H1 (cell line): Measurements from ENCODE around the gene CYB5R3. TPM values are rescaled to one million over a fixed set of nuclear protein-coding genes. Genes with fewer than 3 reads are reported as not detected.

Source experiments
- CTCF ChIA-PET: fragments of 300-600 bp; sonication (Branson Sonifier 250); formaldehyde crosslinking; loops from one replicate; lab custom pipeline; 2021; ENCODE audit not compliant: partially characterized antibody; lab: Charles Lee
- POLR2A ChIA-PET: fragments of 300-600 bp; sonication (Branson Sonifier 250); formaldehyde crosslinking; loops from one replicate; lab custom pipeline; 2021; ENCODE audit warnings: inconsistent platforms; ENCODE audit not compliant: partially characterized antibody; lab: Charles Lee
- DNase-seq, 2 experiments: peaks; one replicate each; pipeline versions ENCODE4 v3.0.0 to v3.0.0-alpha.2; 2010 to 2022; ENCODE audit warnings: low spot score in 2 of 2, low read depth in 1 of 2, mixed read lengths in 1 of 2
- FAIRE-seq: peaks from 2 replicates; lab custom pipeline; 2011; peaks lifted over from hg19 to GRCh38; lab: Jason Lieb, UNC
- H2AFZ ChIP-seq: 2 replicates; pipeline ENCODE4 v1.8.1; 2012; ENCODE audit warnings: low read length, inconsistent platforms
- H2AK5ac ChIP-seq: 2 replicates; pipeline ENCODE4 v1.6.1; 2013; ENCODE audit warnings: low read depth, low read length
- H2BK120ac ChIP-seq: replicated peaks from 2 replicates; pipeline ENCODE3; 2013; ENCODE audit warnings: low read depth, low read length, inconsistent platforms
- H2BK12ac ChIP-seq: 2 replicates; pipeline ENCODE4 v1.6.1; 2013; ENCODE audit warnings: low read depth, low read length
- H2BK15ac ChIP-seq: 2 replicates; pipeline ENCODE4 v1.6.1; 2013; ENCODE audit warnings: low read length
- H2BK20ac ChIP-seq: 2 replicates; pipeline ENCODE4 v1.6.1; 2013; ENCODE audit warnings: low read length
- H2BK5ac ChIP-seq: 2 replicates; pipeline ENCODE4 v1.6.1; 2013; ENCODE audit warnings: low read depth, low read length
- H3K14ac ChIP-seq: 2 replicates; pipeline ENCODE4 v1.6.1; 2013; ENCODE audit warnings: inconsistent platforms; ENCODE audit not compliant: insufficient read length
- H3K18ac ChIP-seq: 2 replicates; pipeline ENCODE4 v1.6.1; 2013; ENCODE audit warnings: low read length; ENCODE audit errors: extremely low read depth
- H3K23ac ChIP-seq: 2 replicates; pipeline ENCODE4 v1.6.1; 2013; ENCODE audit warnings: inconsistent platforms; ENCODE audit not compliant: insufficient read length
- H3K23me2 ChIP-seq: 2 replicates; pipeline ENCODE4 v1.6.1; 2013; ENCODE audit warnings: low read depth, low read length
- H3K27ac ChIP-seq: 2 replicates; pipeline ENCODE4 v1.6.1; 2011; ENCODE audit warnings: low read depth, low read length, inconsistent platforms
- H3K27me3 ChIP-seq, 4 experiments: replicated peaks in 1 of 4; 1 replicate in 1 of 4; 2 replicates in 3 of 4; pipeline versions ENCODE4 v1.6.1 to v1.8.1; 2011 to 2013; ENCODE audit warnings: low read length in 3 of 4, mild to moderate bottlenecking in 3 of 4, inconsistent platforms in 2 of 4, mixed read lengths in 2 of 4, moderate library complexity in 1 of 4; ENCODE audit not compliant: control insufficient read depth in 3 of 4, insufficient read depth in 3 of 4; ENCODE audit errors: extremely low read depth in 1 of 4
- H3K36me3 ChIP-seq, 4 experiments: 2 replicates each; pipeline versions ENCODE4 v1.6.1 to v1.8.1; 2011 to 2013; ENCODE audit warnings: mild to moderate bottlenecking in 4 of 4, low read length in 3 of 4, moderate library complexity in 2 of 4, control low read depth in 1 of 4, inconsistent platforms in 1 of 4; ENCODE audit not compliant: insufficient read depth in 4 of 4, control insufficient read depth in 2 of 4
- H3K4ac ChIP-seq: replicated peaks from 2 replicates; pipeline ENCODE3; 2013; ENCODE audit warnings: low read length, low read depth, mixed read lengths, inconsistent platforms; ENCODE audit not compliant: insufficient read length
- H3K4me1 ChIP-seq, 4 experiments: replicated peaks in 1 of 4; 1 replicate in 1 of 4; 2 replicates in 3 of 4; pipeline versions ENCODE4 v1.6.1 to v1.8.1; 2011 to 2013; ENCODE audit warnings: low read length in 3 of 4, inconsistent platforms in 2 of 4, mixed read lengths in 1 of 4; ENCODE audit not compliant: insufficient read depth in 4 of 4, control insufficient read depth in 3 of 4
- H3K4me2 ChIP-seq, 2 experiments: 2 replicates each; pipeline versions ENCODE4 v1.6.1 to v1.8.1; 2011 to 2013; ENCODE audit warnings: low read depth in 2 of 2, low read length in 2 of 2, control low read depth in 1 of 2, inconsistent platforms in 1 of 2, mild to moderate bottlenecking in 1 of 2; ENCODE audit not compliant: insufficient read depth in 1 of 2
- H3K4me3 ChIP-seq, 4 experiments: fragments of 200-600, 300-600 bp in 1 of 4; sonication (generic), shearing (Covaris generic), sonication (Bioruptor Twin) in 1 of 4; 2 replicates each; pipeline versions ENCODE4 v1.5.1 to v1.8.1; 2011 to 2016; ENCODE audit warnings: low read length in 4 of 4, low read depth in 3 of 4, control low read depth in 2 of 4, inconsistent platforms in 2 of 4, mild to moderate bottlenecking in 2 of 4, mixed read lengths in 1 of 4, moderate library complexity in 1 of 4; ENCODE audit not compliant: insufficient read depth in 2 of 4; ENCODE audit errors: extremely low read depth in 1 of 4
- H3K56ac ChIP-seq: replicated peaks from 2 replicates; pipeline ENCODE3; 2013; ENCODE audit warnings: low read depth, mild to moderate bottlenecking, mixed read lengths, low read length, inconsistent platforms; ENCODE audit not compliant: insufficient read length
- H3K79me1 ChIP-seq: 2 replicates; pipeline ENCODE4 v1.6.1; 2013; ENCODE audit warnings: low read depth, low read length, control low read depth
- H3K79me2 ChIP-seq, 2 experiments: 2 replicates each; pipeline versions ENCODE4 v1.6.1 to v1.8.1; 2012 to 2013; ENCODE audit warnings: low read length in 2 of 2, mild to moderate bottlenecking in 2 of 2, inconsistent platforms in 1 of 2; ENCODE audit not compliant: insufficient read depth in 2 of 2, control insufficient read depth in 1 of 2
- H3K9ac ChIP-seq, 4 experiments: replicated peaks in 1 of 4; 1 replicate in 1 of 4; 2 replicates in 3 of 4; pipeline versions ENCODE4 v1.6.1 to v1.8.1; 2011 to 2013; ENCODE audit warnings: low read depth in 3 of 4, low read length in 3 of 4, control low read depth in 2 of 4, mild to moderate bottlenecking in 2 of 4, moderate library complexity in 2 of 4, inconsistent platforms in 1 of 4; ENCODE audit errors: extremely low read depth in 1 of 4
- H3K9me3 ChIP-seq, 2 experiments: 2 replicates each; pipeline versions ENCODE4 v1.6.1 to v1.8.1; 2012 to 2013; ENCODE audit warnings: mild to moderate bottlenecking in 2 of 2, moderate library complexity in 2 of 2, control low read depth in 1 of 2, inconsistent platforms in 1 of 2, low read depth in 1 of 2, low read length in 1 of 2, mixed read lengths in 1 of 2; ENCODE audit not compliant: insufficient read depth in 2 of 2
- H4K20me1 ChIP-seq, 2 experiments: replicated peaks in 1 of 2; 2 replicates each; pipeline versions ENCODE3 to v1.8.1; 2011 to 2013; ENCODE audit warnings: inconsistent platforms in 2 of 2, low read length in 2 of 2, mild to moderate bottlenecking in 1 of 2; ENCODE audit not compliant: insufficient read depth in 2 of 2, control insufficient read depth in 1 of 2
- H4K5ac ChIP-seq: 2 replicates; pipeline ENCODE4 v1.6.1; 2013; ENCODE audit warnings: low read length, low read depth, mixed read lengths, inconsistent platforms; ENCODE audit not compliant: insufficient read length
- H4K8ac ChIP-seq: 2 replicates; pipeline ENCODE4 v1.8.0; 2013; ENCODE audit warnings: mild to moderate bottlenecking, moderate library complexity, low read length, inconsistent platforms; ENCODE audit not compliant: insufficient read depth; ENCODE audit errors: extremely low read depth
- H4K91ac ChIP-seq: replicated peaks from 2 replicates; pipeline ENCODE3; 2013; ENCODE audit warnings: low read length, mixed read lengths, inconsistent platforms; ENCODE audit not compliant: insufficient read length
- ASH2L ChIP-seq: fragments of 200-600, 300-600 bp; sonication (generic); IDR thresholded peaks from one replicate; pipeline ENCODE4 v1.7.1; 2017; ENCODE audit warnings: low read length
- BCL11A ChIP-seq, 2 experiments: IDR thresholded peaks; one replicate each; pipeline ENCODE4 v1.6.1; 2011; ENCODE audit warnings: low read depth in 2 of 2, low read length in 2 of 2, mild to moderate bottlenecking in 2 of 2
- BRCA1 ChIP-seq: IDR thresholded peaks from 2 replicates; pipeline ENCODE4 v1.6.1; 2012; ENCODE audit warnings: low read depth, low read length, improper control_type of control experiment
- CTBP2 ChIP-seq: IDR thresholded peaks from 2 replicates; pipeline ENCODE4 v1.7.0; 2011; ENCODE audit warnings: borderline replicate concordance, mild to moderate bottlenecking, moderate library complexity, mixed read lengths, low read length; ENCODE audit not compliant: insufficient read depth, insufficient read length
- HDAC2 ChIP-seq, 2 experiments: fragments of 300-600 bp in 1 of 2; sonication (generic) in 1 of 2; IDR thresholded peaks; 2 replicates each; pipeline ENCODE4 v1.6.1; 2011 to 2012; ENCODE audit warnings: low read depth in 2 of 2, low read length in 2 of 2, mild to moderate bottlenecking in 2 of 2, moderate library complexity in 2 of 2, borderline replicate concordance in 1 of 2, inconsistent platforms in 1 of 2
- POLR2AphosphoS5 ChIP-seq: IDR thresholded peaks from 2 replicates; pipeline ENCODE4 v1.6.1; 2011; ENCODE audit warnings: low read depth, low read length
- SIX5 ChIP-seq: IDR thresholded peaks from 2 replicates; pipeline ENCODE4 v1.6.1; 2011; ENCODE audit warnings: mild to moderate bottlenecking, low read depth, low read length
- TBP ChIP-seq: IDR thresholded peaks from 2 replicates; pipeline ENCODE4 v1.6.1; 2011; ENCODE audit warnings: low read depth, low read length, improper control_type of control experiment
- WGBS, 2 experiments: shearing (Covaris generic) in 1 of 2; methylation state at CpG; one replicate each; pipeline versions ENCODE4 v1.1.6 to v1.1.7; 2013 to 2015; ENCODE audit warnings: low lambda C conversion rate in 2 of 2, mixed read lengths in 2 of 2, inconsistent platforms in 1 of 2, low coverage in 1 of 2, missing lambda C conversion rate in 1 of 2; ENCODE audit not compliant: insufficient replicate concordance in 2 of 2, insufficient coverage in 1 of 2, insufficient read length in 1 of 2; ENCODE audit errors: extremely low coverage in 1 of 2, missing lambda C conversion rate in 1 of 2; 5-methylcytosine and 5-hydroxymethylcytosine counted together
- polyA plus RNA-seq, 7 experiments: library from polyadenylated mRNA; depleted of rRNA in 3 of 7; stranded (reverse) in 5 of 7; unstranded in 2 of 7; fragments of >200 nt in 5 of 7; fragments of 200-250 nt in 2 of 7; gene quantifications; 1 replicate in 5 of 7; 2 replicates in 1 of 7; 4 replicates in 1 of 7; pipeline versions ENCODE4 v1.2.1 to v1.2.3, GENCODE V29; 2011 to 2013; ENCODE audit warnings: missing spikeins in 2 of 7, mixed read lengths in 2 of 7
- total RNA-seq: library from RNA; stranded (reverse); fragmentation: NEBNext Ultra II Directional; extraction: Animal tissue kit (Norgen Biotek cat#: 25700); gene quantifications from 2 replicates; pipeline ENCODE4 v1.2.1, GENCODE V29; 2021

Gene CYB5R3
- total and polyA plus RNA-seq, 2 of the 8 experiments (the other 6 are each of a cell fraction or from before 2014, with no cell fraction given), result 75.3 to 113 TPM

DNA sequence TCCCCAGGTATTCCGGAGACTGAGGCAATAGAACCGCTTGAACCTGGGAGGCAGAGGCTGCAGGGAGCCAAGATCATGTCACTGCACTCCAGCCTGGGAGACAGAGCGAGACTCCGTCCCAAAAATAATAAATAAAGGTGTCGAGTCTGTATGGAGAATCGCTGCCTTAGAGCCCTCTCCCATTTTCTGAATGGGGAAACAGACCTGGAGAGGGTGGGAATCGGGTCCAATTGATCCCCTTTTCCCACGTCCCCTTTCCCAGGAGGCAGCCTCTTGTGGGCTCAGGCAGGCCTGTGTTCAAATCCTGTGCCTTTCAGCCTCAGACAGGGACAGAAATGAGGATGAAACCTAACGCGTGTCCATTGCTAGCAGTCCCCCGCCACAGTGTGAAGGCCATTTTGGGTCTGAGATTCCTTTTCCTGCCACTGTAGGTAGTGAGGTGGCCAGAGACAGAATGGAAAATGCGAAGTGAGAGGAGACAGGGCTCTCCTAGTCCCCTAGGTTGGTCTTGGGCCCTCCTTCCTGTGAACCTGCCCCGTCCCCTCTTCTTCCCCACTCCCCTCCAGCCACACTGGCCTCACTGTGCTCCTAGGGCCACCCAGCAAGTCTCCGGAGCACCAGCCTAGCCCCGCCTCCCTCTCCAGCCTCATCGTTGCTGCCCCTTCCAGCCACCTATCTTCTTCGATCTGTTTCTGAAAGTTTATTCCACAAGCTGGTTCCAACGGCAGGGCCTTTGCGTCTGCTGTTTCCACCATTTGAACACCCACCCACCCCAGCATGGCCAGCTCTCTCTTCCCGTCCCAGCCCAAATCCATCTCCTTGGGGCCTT, 31.8 kb downstream of the CYB5R3 start:
- Histone ChIP-seq H3K36me3 (peaks cover 0 to 3% (median 0%) of the 10 kb centered on the region in 4 experiments; a peak in 4 of 8 replicates), H3K9ac (no peak overlapping the region; a peak in 1 of 7 replicates), H3K79me2 (peaks cover 15 to 19% of the 10 kb centered on the region in 2 experiments), H2BK12ac (0 out of 2 replicates have a peak overlapping the region, but pooled peaks have one; percentile 39), H2BK15ac (no peak overlapping the region), H3K56ac (peak overlapping the region; percentile 10), H3K4me3 (no peak overlapping the region), H3K4me1 (peaks cover 5 to 9% (median 9%) of the 10 kb centered on the region in 4 experiments), H2AFZ (no peak overlapping the region), H4K8ac (peak overlapping the region; percentile 35; the same call in 1 of the 2 replicates), H3K79me1 (peaks cover 3% of the 10 kb centered on the region; the same call in 1 of the 2 replicates), H3K27me3 (no peaks in the 10 kb centered on the region), H4K91ac (peak overlapping the region; percentile 47), H2AK5ac (no peak overlapping the region), H3K23me2 (peaks cover 6% of the 10 kb centered on the region; the same call in 1 of the 2 replicates), H3K14ac (no peak overlapping the region), H4K20me1 (peaks cover 1 to 5% of the 10 kb centered on the region in 2 experiments), H3K18ac (peak overlapping the region; percentile 60; the same call in 1 of the 2 replicates), H2BK120ac (no peak overlapping the region), H3K9me3 (no peaks in the 10 kb centered on the region), H2BK5ac (no peak overlapping the region), H3K23ac (no peak overlapping the region), H2BK20ac (no peak overlapping the region), H3K27ac (no peak overlapping the region), H3K4me2 (peak overlapping the region in 1 of 2 experiments; percentile 5; a peak in 2 of 4 replicates), H3K4ac (no peak overlapping the region), H4K5ac (peak overlapping the region; percentile 13)
- no peak for TF ChIP-seq CTBP2
- no peak for TF ChIP-seq BRCA1
- no peak for TF ChIP-seq BCL11A (IDR thresholded peaks at IDR 0.05; ENCODE audit: low read depth in 2 of 2, low read length in 2 of 2)
- no peak for TF ChIP-seq SIX5
- peak; percentile 41; the same call in 1 of the 2 replicates for TF ChIP-seq POLR2AphosphoS5
- TF ChIP-seq TBP, result no peak
- no peak for TF ChIP-seq ASH2L
- TF ChIP-seq HDAC2 (IDR thresholded peaks at IDR 0.05; ENCODE audit: borderline replicate concordance in 1 of 2, low read depth in 2 of 2, low read length in 2 of 2), result no peak
- WGBS, 2 experiments, result 80% methylated on average over 19 of the region's 20 CpGs; no CpG with 5 or more reads in 1 of the 2 experiments
- DNase-seq, result no peak
- no peak for FAIRE-seq
- ChIA-PET POLR2A (interaction anchor here (1.2 to 13.9 kb wide), 6 partner anchors 8 to 83 kb away, joined by 3 to 399 read pairs (median 56); partner anchors contain the start of gene CYB5R3), CTCF (interaction anchor here (0.9 to 1.5 kb wide), 2 partner anchors 22 to 27 kb away, joined by 3 to 4 read pairs; no protein-coding TSS in a partner anchor)
